Stimulated activated CD4-positive, alpha-beta T cell treated with anti-CD3 and anti-CD28 coated beads, Interleukin-15, amount 100 ng/mL, for 1 hour (primary cell): ENCODE measurements around the gene ISOC1.
A peak's percentile ranks its signal among the peaks of the same experiment; 100 is the strongest.

Experiments used
- DNase-seq, 2 donors: peaks; one replicate each; pipeline ENCODE4 v3.0.0-alpha.2; 2020; ENCODE audit warnings: low read depth in 1 of 2, low spot score in 1 of 2

ISOC1 gene

GRCh38 chr5:129094087-129094923 lies at the start of gene ISOC1:
Gene ISOC1, plus strand, starts transcription at chr5:129094749. Its CDS starts 18 bp downstream, at chr5:129094767.
- DNase-seq = peak; percentile 84 to 89

GRCh38 chr5:129046151-129046550 lies 48.4 kb upstream of the ISOC1 start:
- no peak for DNase-seq

- DNase-seq = no peak
Measured at GRCh38 chr5:129048509-129048908, 46.0 kb upstream of the ISOC1 start.

- no peak for DNase-seq
Measured at GRCh38 chr5:129049126-129049799, 45.3 kb upstream of the ISOC1 start.

- DNase-seq = no peak
Measured at GRCh38 chr5:129051283-129051682, 43.3 kb upstream of the ISOC1 start.

GRCh38 chr5:129053438-129053837 lies 41.1 kb upstream of the ISOC1 start:
- no peak for DNase-seq

- no peak for DNase-seq
Measured at GRCh38 chr5:129057329-129057728, 37.2 kb upstream of the ISOC1 start.

- DNase-seq = no peak
Measured at GRCh38 chr5:129061849-129062248, 32.7 kb upstream of the ISOC1 start.

- DNase-seq = no peak
Measured at GRCh38 chr5:129063483-129064113, 31.0 kb upstream of the ISOC1 start.

GRCh38 chr5:129065721-129066120 lies 28.8 kb upstream of the ISOC1 start:
- DNase-seq = no peak

GRCh38 chr5:129067745-129068144 lies 26.8 kb upstream of the ISOC1 start:
- no peak for DNase-seq

GRCh38 chr5:129069292-129069691 lies 25.3 kb upstream of the ISOC1 start:
- DNase-seq = no peak

- no peak for DNase-seq
Measured at GRCh38 chr5:129073111-129073510, 21.4 kb upstream of the ISOC1 start.

GRCh38 chr5:129074903-129075302 lies 19.6 kb upstream of the ISOC1 start:
- DNase-seq = no peak

- no peak for DNase-seq
Measured at GRCh38 chr5:129077433-129078075, 17.0 kb upstream of the ISOC1 start.

GRCh38 chr5:129078247-129078646 lies 16.3 kb upstream of the ISOC1 start:
- DNase-seq = no peak

GRCh38 chr5:129078660-129079059 lies 15.9 kb upstream of the ISOC1 start:
- DNase-seq = no peak

GRCh38 chr5:129079496-129079895 lies 15.1 kb upstream of the ISOC1 start:
- DNase-seq = no peak

GRCh38 chr5:129080766-129081165 lies 13.8 kb upstream of the ISOC1 start:
- DNase-seq = no peak

- DNase-seq = no peak
Measured at GRCh38 chr5:129082225-129083136, 12.1 kb upstream of the ISOC1 start.
